ENCODE results near the gene PAPSS2.
"Not testable (repeated sequence)": the region's sequence is repeated elsewhere in the genome, so short reads cannot be mapped to it uniquely, and the experiment has no call there.

The PAPSS2 gene

DNA sequence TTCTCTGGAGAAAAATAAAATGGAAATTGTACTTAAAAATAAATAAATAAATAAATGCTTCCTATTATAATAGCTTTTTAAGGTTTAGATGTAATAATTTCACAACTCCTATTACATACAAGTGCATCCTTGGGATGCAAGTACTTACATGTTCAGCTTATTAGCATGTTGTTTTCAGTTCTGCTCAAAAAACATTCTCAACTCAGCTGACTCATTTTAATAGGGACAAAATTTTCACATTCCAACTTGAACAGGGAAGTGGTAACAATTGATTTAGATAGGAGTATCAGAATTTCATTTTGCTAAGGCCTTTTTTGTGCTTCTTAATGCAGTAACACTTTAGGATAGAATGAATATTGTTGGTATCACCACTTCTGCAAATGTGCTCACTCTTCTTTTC, 16.7 kb upstream of the PAPSS2 start:
- DNase-seq (ENCODE audit: low read depth), result no peak

GRCh38 chr10:87643920-87644319, 15.8 kb upstream of the PAPSS2 start:
- no peak for DNase-seq (ENCODE audit: low read depth)

DNA sequence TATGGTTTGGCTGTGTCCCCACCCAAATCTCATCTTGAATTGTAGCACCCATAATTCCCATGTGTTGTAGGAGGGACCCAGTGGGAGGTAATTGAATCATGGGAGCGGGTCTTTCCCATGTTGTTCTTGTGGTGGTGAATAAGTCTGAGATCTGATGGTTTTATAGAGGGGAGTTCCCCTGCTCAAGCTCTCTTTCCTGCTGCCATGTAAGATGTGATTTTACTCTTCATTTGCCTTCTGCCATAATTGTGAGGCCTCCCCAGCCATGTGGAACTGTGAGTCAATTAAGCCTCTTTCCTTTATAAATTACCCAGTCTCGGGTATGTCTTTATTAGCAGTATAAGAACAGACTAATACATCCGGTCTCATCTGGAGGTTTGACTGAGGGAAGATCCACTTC, 15.2 kb upstream of the PAPSS2 start:
- DNase-seq (ENCODE audit: low read depth), result not testable (repeated sequence)

GRCh38 chr10:87646192-87646909, 13.3 kb upstream of the PAPSS2 start:
- DNase-seq (ENCODE audit: low read depth), result no peak

DNA sequence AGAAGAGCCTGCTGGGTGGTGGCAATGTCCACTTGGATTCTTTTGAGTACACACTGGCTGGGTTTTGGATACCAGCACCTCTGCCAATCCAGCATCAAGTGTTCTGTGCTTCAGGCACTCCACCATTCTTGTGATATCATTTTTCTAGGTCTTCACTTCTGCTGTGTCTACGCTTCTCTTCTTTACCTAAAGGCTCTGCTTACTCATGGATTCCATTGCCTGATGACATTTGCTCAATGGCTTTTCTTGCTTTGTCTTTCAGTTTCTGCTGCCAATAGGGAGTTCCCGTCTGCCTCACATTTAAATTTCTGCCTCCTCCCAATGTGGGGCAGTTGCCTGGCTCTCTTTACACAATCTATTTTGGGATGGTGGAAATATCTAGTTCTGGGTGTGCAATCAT, 12.7 kb upstream of the PAPSS2 start:
- no peak for DNase-seq (ENCODE audit: low read depth)

DNA sequence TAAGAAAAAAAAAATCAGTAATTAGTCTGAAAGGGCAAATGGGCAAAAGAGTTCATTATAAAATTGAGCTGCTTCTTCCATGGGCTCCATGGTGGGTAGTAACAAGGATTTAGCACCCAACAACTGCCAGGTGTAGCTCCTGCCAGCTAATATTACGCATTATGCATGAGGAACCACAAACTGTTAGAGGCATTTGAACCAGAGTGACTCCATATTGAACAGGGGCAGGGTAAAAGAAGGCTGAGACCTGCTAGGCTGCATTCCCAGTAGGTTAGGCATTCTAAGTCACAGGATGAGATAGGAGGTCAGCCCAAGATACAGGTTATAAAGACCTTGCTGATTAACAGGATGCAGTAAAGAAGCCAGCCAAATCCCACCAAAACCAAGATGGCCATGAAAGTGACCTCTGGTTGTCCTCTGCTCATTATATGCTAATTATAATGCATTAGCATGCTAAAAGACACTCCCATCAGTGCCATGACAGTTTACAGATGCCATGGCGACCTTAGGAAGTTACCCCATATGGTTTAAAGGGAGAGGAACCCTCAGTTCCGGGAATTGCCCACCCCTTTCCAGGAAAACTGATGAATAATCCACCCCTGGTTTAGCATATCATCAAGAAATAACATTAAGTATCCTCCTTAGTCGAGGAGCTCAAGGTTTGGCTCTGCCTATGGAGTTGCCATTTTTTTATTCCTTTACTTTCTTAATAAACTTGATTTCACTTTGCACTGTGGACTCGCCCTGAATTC, 8.7 kb upstream of the PAPSS2 start:
- no peak for DNase-seq (ENCODE audit: low read depth)

DNA sequence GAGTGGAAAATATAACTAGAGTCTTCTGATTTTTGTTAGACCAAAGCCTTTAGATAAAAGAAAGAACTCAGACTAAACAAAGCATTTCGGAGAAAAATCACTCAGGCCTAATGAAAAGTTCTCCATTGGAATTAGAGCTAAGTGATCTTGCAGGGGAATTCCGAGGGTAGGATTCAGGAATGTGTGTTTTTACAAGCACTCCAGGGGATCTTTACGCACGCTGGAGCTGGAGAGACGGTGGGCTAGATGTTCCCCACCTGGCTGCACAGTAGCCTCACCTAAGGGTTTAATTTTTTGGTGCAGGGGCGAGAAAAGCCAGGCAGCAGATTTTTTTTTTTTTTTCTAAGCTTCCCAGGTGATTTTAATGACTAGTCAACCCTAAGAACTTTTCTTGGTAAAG, 7.9 kb upstream of the PAPSS2 start:
- DNase-seq (ENCODE audit: low read depth), result no peak

GRCh38 chr10:87652261-87652660, 7.4 kb upstream of the PAPSS2 start:
- DNase-seq (ENCODE audit: low read depth), result no peak

DNA sequence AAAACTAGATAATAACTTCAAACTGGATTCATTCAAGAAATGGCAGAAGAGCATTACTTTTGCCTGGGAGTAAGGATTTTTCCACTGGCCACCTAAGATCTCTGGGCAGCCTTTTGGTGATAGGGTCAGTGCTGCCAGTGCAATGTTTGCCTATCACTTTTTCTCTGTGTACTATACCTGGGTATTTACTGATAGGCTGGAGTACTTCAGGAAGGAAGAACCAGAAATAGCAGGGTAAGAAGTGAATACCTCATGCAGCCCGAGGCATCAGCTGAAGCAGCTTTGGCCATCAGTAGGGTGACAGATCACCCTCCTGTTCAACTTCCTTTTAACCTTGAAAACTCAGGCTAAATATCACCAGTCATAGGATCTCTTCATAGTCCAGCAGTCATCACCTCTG, 5.5 kb upstream of the PAPSS2 start:
- no peak for DNase-seq (ENCODE audit: low read depth)

GRCh38 chr10:87656431-87657072, 3.1 kb upstream of the PAPSS2 start:
- DNase-seq (ENCODE audit: low read depth), result no peak

GRCh38 chr10:87657371-87657770, 2.3 kb upstream of the PAPSS2 start:
- no peak for DNase-seq (ENCODE audit: low read depth)

GRCh38 chr10:87658321-87658795, 1.3 kb upstream of the PAPSS2 start:
- DNase-seq (ENCODE audit: low read depth), result no peak

- no peak for DNase-seq (ENCODE audit: low read depth)
Measured at GRCh38 chr10:87658858-87659555, 671 bp upstream of the PAPSS2 start.

DNA sequence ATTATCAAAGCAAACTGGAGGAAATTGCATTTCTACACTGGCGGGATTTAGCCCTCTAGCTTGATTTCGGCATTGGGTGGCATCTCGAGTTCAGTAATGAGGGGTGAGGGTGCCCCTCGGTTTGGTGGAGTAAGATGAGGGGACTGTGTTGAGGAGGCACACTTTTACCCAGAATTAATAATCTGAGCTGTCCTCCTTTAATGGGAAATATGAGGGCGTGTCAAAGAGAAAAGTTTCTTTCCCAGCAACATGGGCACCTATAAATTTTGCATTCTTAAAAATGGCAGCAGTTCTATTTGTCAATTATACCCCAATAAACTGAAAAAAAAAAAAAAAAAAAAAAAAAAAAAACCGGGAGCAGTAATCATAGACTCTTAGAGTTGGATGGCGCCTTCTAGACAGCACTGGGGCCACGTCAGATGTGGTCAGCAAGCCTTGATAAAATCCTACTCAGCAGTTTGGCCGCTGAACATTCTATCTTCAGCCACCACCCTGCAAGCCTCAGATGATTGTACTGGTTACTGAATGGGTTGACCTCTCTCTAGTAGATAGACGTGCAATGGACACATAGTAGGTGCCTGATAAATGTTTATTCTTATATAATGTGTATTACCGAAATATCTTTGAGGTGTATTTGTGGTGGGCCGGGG, 931 bp downstream of the PAPSS2 start:
- DNase-seq (ENCODE audit: low read depth), result no peak

DNA sequence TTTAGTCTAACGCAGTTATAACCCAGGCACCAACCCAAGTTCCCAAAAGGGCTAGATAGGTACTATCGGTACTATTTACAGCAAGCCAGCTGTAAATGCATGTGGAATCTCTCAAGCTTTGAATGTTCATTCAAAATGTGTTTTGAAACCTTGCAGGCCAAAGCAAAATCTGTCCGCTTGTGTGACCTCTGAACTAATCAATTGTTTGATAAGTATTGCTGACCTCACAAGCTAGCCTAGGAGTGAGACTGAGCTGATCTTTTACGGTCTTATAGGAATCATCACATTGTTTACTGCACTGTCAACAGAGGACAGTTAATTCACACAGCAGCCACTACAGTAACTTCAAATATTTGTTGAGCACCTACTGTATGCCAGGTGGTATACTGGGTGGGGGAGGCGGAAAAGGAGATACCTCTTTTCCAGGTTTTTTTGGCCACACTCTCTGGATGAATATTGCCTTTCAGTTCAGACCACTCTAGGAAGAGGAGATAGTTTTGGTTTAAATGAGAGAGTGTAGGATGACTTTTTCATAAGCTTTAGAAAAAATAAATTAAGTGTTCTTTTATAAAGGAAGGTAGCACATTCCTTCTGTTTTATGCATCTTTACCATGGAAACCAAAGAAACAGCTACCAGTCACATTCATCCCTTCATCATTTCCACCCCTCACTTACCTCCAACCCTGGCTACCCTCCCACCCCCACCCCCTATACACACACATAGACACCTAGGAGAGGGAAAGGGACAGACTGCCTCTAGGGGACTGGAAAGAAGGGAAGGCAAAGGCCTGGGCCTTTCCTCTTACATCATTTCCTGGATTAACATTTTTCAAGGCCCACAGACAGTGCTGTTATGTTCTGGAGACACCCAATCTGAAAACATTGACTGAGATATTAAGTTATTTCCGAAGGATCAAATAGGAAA, 2.4 kb downstream of the PAPSS2 start:
- DNase-seq (ENCODE audit: low read depth), result no peak

DNA sequence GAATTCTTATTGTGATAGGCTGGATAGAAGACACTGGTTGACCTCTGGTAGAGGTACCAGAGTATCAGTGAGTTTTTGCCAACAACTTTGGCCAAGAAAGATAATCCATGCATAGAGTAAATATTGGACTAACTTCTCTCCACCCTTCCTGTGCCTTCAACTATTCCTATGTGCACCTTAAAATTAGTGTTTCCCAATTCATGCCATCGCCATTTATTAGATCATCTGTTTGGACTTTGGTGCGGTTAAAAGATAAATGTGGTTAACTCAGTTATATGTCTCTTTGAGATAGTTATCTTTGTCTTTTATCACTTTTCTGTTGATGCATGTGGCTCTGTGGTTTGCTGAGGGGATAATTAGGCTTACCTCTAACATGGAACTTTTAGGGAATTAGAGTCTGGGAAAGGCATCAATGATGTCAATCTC, 4.6 kb downstream of the PAPSS2 start:
- no peak for DNase-seq (ENCODE audit: low read depth)

GRCh38 chr10:87667493-87667892, 7.8 kb downstream of the PAPSS2 start:
- DNase-seq (ENCODE audit: low read depth), result no peak

- DNase-seq (ENCODE audit: low read depth), result no peak
Measured at GRCh38 chr10:87668324-87669074, 8.8 kb downstream of the PAPSS2 start.

- no peak for DNase-seq (ENCODE audit: low read depth)
Measured at GRCh38 chr10:87669752-87670151, 10.1 kb downstream of the PAPSS2 start.

DNA sequence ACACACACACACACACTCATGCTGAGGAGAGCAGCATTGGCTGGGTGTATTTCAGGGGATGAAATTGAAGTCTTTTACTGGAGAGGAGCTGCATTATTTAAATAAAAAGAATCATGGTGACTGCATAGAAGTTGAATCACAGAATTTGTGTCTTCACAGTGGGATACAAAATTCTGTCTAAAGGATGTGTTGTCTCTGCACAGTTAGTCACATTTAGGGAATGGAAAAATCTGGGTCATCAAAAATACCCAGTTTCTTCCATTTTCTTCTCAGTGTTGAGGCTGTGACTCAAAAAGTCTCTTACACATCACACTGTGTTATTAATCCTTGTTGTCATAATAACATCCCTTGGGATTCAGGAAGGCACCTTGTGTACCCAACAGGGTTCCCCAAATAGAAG, 10.9 kb downstream of the PAPSS2 start:
- no peak for DNase-seq (ENCODE audit: low read depth)
